HCT116 (cell line): ENCODE measurements around the gene SYCE1. TPM values are rescaled to one million over a fixed set of nuclear protein-coding genes. Genes with fewer than 3 reads are reported as not detected.

Experiments
- total RNA-seq: library from RNA; stranded (reverse); gene quantifications from one replicate; pipeline ENCODE4 v1.2.1, GENCODE V29; 2021; ENCODE audit not compliant: unreplicated experiment

Gene SYCE1
- total RNA-seq, 1 experiment from 2014 or later, result not detected

Other genes with a start within 250 kb of the SYCE1 start
- 0.47 TPM for gene CALY, start 228.7 kb downstream of the SYCE1 start, total RNA-seq
- not detected for gene PRAP1, start 218.2 kb downstream of the SYCE1 start, total RNA-seq
- 21.5 TPM for gene FUOM, start 207.6 kb downstream of the SYCE1 start, total RNA-seq
- 58.0 TPM for gene ECHS1, start 192.2 kb downstream of the SYCE1 start, total RNA-seq
- gene PAOX, start 186.3 kb downstream of the SYCE1 start, total RNA-seq, result 3.5 TPM
- 23.1 TPM for gene MTG1, start 171.4 kb downstream of the SYCE1 start, total RNA-seq
- not detected for gene SPRN, start 141.0 kb downstream of the SYCE1 start, total RNA-seq
- 3.7 TPM for gene SCART1, start 111.6 kb downstream of the SYCE1 start, total RNA-seq
- 1.5 TPM for gene CYP2E1, start 38.2 kb downstream of the SYCE1 start, total RNA-seq
- not detected for gene FRG2B, start 61.2 kb upstream of the SYCE1 start, total RNA-seq